Parathyroid adenoma (tissue), 2 donors: ENCODE data around the gene TWF1.
A peak's percentile ranks its signal among the peaks of the same experiment; 100 is the strongest.

Experiments used
- H2AFZ ChIP-seq: fragments of 300-600 bp; sonication (generic); one replicate; pipeline ENCODE4 v1.7.0; 2017; ENCODE audit warnings: antibody characterized with exemption, mild to moderate bottlenecking
- H3K27ac ChIP-seq: fragments of 300-600 bp; sonication (generic); one replicate; pipeline ENCODE4 v1.7.0; 2017
- H3K27me3 ChIP-seq: fragments of 300-600 bp; sonication (generic); one replicate; pipeline ENCODE4 v1.7.0; 2017; ENCODE audit warnings: low read length; ENCODE audit not compliant: control insufficient read depth, insufficient read depth
- H3K36me3 ChIP-seq: fragments of 300-600 bp; sonication (generic); one replicate; pipeline ENCODE4 v1.7.0; 2017; ENCODE audit warnings: low read length; ENCODE audit not compliant: control insufficient read depth, insufficient read depth
- H3K4me1 ChIP-seq: fragments of 300-600 bp; sonication (generic); one replicate; pipeline ENCODE4 v1.7.0; 2017; ENCODE audit warnings: control low read depth
- H3K4me2 ChIP-seq: fragments of 300-600 bp; sonication (generic); one replicate; pipeline ENCODE4 v1.7.0; 2017; ENCODE audit warnings: low read length
- H3K4me3 ChIP-seq: fragments of 300-600 bp; sonication (generic); one replicate; pipeline ENCODE4 v1.7.0; 2017; ENCODE audit warnings: low read depth, low read length
- H3K79me2 ChIP-seq: fragments of 300-600 bp; sonication (generic); one replicate; pipeline ENCODE4 v1.7.0; 2017; ENCODE audit warnings: control low read depth
- H3K9ac ChIP-seq: fragments of 300-600 bp; sonication (generic); one replicate; pipeline ENCODE4 v1.7.0; 2017; ENCODE audit warnings: mild to moderate bottlenecking
- H3K9me3 ChIP-seq: fragments of 300-600 bp; sonication (generic); one replicate; pipeline ENCODE4 v1.7.0; 2017; ENCODE audit warnings: low read length; ENCODE audit not compliant: control insufficient read depth
- CTCF ChIP-seq: fragments of 300-600 bp; sonication (generic); IDR thresholded peaks from one replicate; pipeline ENCODE4 v1.7.0; 2017; ENCODE audit warnings: antibody characterized with exemption, mild to moderate bottlenecking
- donor health status: primary hyperparathyroidism.

The TWF1 gene

GRCh38 chr12:43812057-43812456, 5.9 kb upstream of the TWF1 start:
- Histone ChIP-seq H3K4me1 (peaks cover 6% of the 10 kb centered on the region), H3K4me3 (no peak overlapping the region), H3K27ac (no peak overlapping the region), H3K79me2 (no peaks in the 10 kb centered on the region), H3K27me3 (no peaks in the 10 kb centered on the region), H3K9me3 (no peaks in the 10 kb centered on the region), H3K36me3 (no peaks in the 10 kb centered on the region), H3K4me2 (no peak overlapping the region), H3K9ac (no peak overlapping the region), H2AFZ (no peak overlapping the region)
- no peak for TF ChIP-seq CTCF

- no peaks in the 10 kb centered on the region for H3K27me3 ChIP-seq
- no peak for TF ChIP-seq CTCF
- no peak overlapping the region for H3K27ac ChIP-seq
Observed at GRCh38 chr12:43807386-43807785, 1.3 kb upstream of the TWF1 start.

GRCh38 chr12:43806737-43807072, 588 bp upstream of the TWF1 start:
- H3K9ac ChIP-seq, result peak overlapping the region; percentile 91
- peak overlapping the region; percentile 97 for H3K27ac ChIP-seq
- H3K4me2 ChIP-seq, result peak overlapping the region; percentile 86
- H3K36me3 ChIP-seq, result no peaks in the 10 kb centered on the region
- H3K79me2 ChIP-seq, result peaks cover 4% of the 10 kb centered on the region
- peak overlapping the region; percentile 95 for H3K4me3 ChIP-seq
- no peak for TF ChIP-seq CTCF
- H3K27me3 ChIP-seq, result no peaks in the 10 kb centered on the region
- peak overlapping the region; percentile 98 for H2AFZ ChIP-seq
- no peaks in the 10 kb centered on the region for H3K4me1 ChIP-seq
- H3K9me3 ChIP-seq, result no peaks in the 10 kb centered on the region

More at GRCh38 chr12:43807386-43807785, 1.3 kb upstream of the TWF1 start:
- Histone ChIP-seq H3K4me1 (no peaks in the 10 kb centered on the region), H3K4me2 (no peak overlapping the region), H3K79me2 (peaks cover 4% of the 10 kb centered on the region), H3K9ac (no peak overlapping the region), H3K9me3 (no peaks in the 10 kb centered on the region), H3K36me3 (no peaks in the 10 kb centered on the region), H2AFZ (peak overlapping the region; percentile 23), H3K4me3 (no peak overlapping the region)

GRCh38 chr12:43805149-43805859, 813 bp downstream of the TWF1 start:
- TF ChIP-seq CTCF, result no peak
- peaks cover 4% of the 10 kb centered on the region for H3K79me2 ChIP-seq
- peak overlapping the region; percentile 65 for H3K4me2 ChIP-seq
- no peaks in the 10 kb centered on the region for H3K36me3 ChIP-seq
- no peaks in the 10 kb centered on the region for H3K9me3 ChIP-seq
- peak overlapping the region; percentile 97 for H3K27ac ChIP-seq
- H3K4me1 ChIP-seq, result no peaks in the 10 kb centered on the region
- peak overlapping the region; percentile 98 for H2AFZ ChIP-seq
- peak overlapping the region; percentile 82 for H3K9ac ChIP-seq
- H3K27me3 ChIP-seq, result no peaks in the 10 kb centered on the region
- peak overlapping the region; percentile 95 for H3K4me3 ChIP-seq
